ENCODE measurements around the gene PDAP1. TPM values are rescaled to one million over a fixed set of nuclear protein-coding genes. Genes with fewer than 3 reads are reported as not detected.
"Not testable (repeated sequence)": the region's sequence is repeated elsewhere in the genome, so short reads cannot be mapped to it uniquely, and the experiment has no call there.

PDAP1 gene
- total RNA-seq, 1 donor from 2014 or later: 107 TPM

- ATAC-seq; intact Hi-C loops (cut with DNase I); DNase-seq (ENCODE audit: missing footprints): not testable (repeated sequence)
Measured at GRCh38 chr7:99431756-99432540, 23.6 kb upstream of the PDAP1 start.

- intact Hi-C loops (cut with DNase I): no loop called here
- ATAC-seq (no peak), DNase-seq (ENCODE audit: missing footprints) (no peak)
Measured at GRCh38 chr7:99429756-99430155, 21.4 kb upstream of the PDAP1 start.

- ATAC-seq (no peak), DNase-seq (ENCODE audit: missing footprints) (no peak)
- intact Hi-C loops (cut with DNase I): no loop called here
Measured at GRCh38 chr7:99428972-99429566, 20.7 kb upstream of the PDAP1 start.

- no peak for ATAC-seq
- DNase-seq (ENCODE audit: missing footprints): no peak
- intact Hi-C loops (cut with DNase I): no loop called here
Measured at GRCh38 chr7:99424932-99425730, 16.7 kb upstream of the PDAP1 start.

- DNase-seq (ENCODE audit: missing footprints) (no peak), ATAC-seq (no peak)
- intact Hi-C loops (cut with DNase I): no loop called here
Measured at GRCh38 chr7:99422625-99423024, 14.2 kb upstream of the PDAP1 start.

- intact Hi-C loops (cut with DNase I): no loop called here
- ATAC-seq (no peak), DNase-seq (ENCODE audit: missing footprints) (no peak)
Measured at GRCh38 chr7:99422186-99422585, 13.8 kb upstream of the PDAP1 start.

GRCh38 chr7:99420986-99421385 is 12.6 kb upstream of the PDAP1 start:
- ATAC-seq (no peak), DNase-seq (ENCODE audit: missing footprints) (no peak)
- intact Hi-C loops (cut with DNase I): no loop called here

- DNase-seq (ENCODE audit: missing footprints) (no peak), ATAC-seq (no peak)
- intact Hi-C loops (cut with DNase I): no loop called here
Measured at GRCh38 chr7:99420213-99420612, 11.8 kb upstream of the PDAP1 start.

- no peak for ATAC-seq
- intact Hi-C loops (cut with DNase I): no loop called here
- no peak for DNase-seq (ENCODE audit: missing footprints)
Measured at GRCh38 chr7:99419323-99420021, 11.1 kb upstream of the PDAP1 start.

GRCh38 chr7:99418260-99418659 is 9.9 kb upstream of the PDAP1 start:
- no peak for DNase-seq (ENCODE audit: missing footprints)
- no peak for ATAC-seq
- intact Hi-C loops (cut with DNase I): no loop called here

- DNase-seq (ENCODE audit: missing footprints): peak; percentile 82
- intact Hi-C loops (cut with DNase I): not testable (repeated sequence)
Measured at GRCh38 chr7:99415513-99416127, 7.2 kb upstream of the PDAP1 start.

GRCh38 chr7:99410635-99411034 is 2.2 kb upstream of the PDAP1 start:
- DNase-seq (ENCODE audit: missing footprints) (no peak), ATAC-seq (no peak)
- intact Hi-C loops (cut with DNase I): no loop called here

More at GRCh38 chr7:99415513-99416127, 7.2 kb upstream of the PDAP1 start:
- ATAC-seq: not testable (repeated sequence)

GRCh38 chr7:99409806-99410205 is 1.4 kb upstream of the PDAP1 start:
- intact Hi-C loops (cut with DNase I): loop anchor here (5.0 kb wide), 1 partner anchor 83 kb away; the partner anchor contains the start of gene ARPC1A
- DNase-seq (ENCODE audit: missing footprints) (no peak), ATAC-seq (no peak)

- DNase-seq (ENCODE audit: missing footprints) (no peak), ATAC-seq (no peak)
- intact Hi-C loops (cut with DNase I): loop anchor here (5.0 kb wide), 1 partner anchor 82 kb away; the partner anchor contains the start of gene ARPC1A
Measured at GRCh38 chr7:99409192-99409572, 785 bp upstream of the PDAP1 start.

GRCh38 chr7:99407872-99408378 is 472 bp downstream of the PDAP1 start:
- DNase-seq (ENCODE audit: missing footprints) (no peak), ATAC-seq (peak; percentile 17)
- intact Hi-C loops (cut with DNase I): loop anchor here (1.0 to 5.0 kb wide), 2 partner anchors 33 to 81 kb away; partner anchors contain the start of gene ARPC1A

- intact Hi-C loops (cut with DNase I): loop anchor here (5.0 kb wide), 1 partner anchor 79 kb away; the partner anchor contains the start of gene ARPC1A
- DNase-seq (ENCODE audit: missing footprints): no peak
- ATAC-seq: no peak
Measured at GRCh38 chr7:99406557-99406956, 1.8 kb downstream of the PDAP1 start.

GRCh38 chr7:99404977-99405320 is 3.4 kb downstream of the PDAP1 start:
- ATAC-seq: no peak
- intact Hi-C loops (cut with DNase I): loop anchor here (5.0 kb wide), 1 partner anchor 78 kb away; the partner anchor contains the start of gene ARPC1A
- no peak for DNase-seq (ENCODE audit: missing footprints)

All from Right ventricle myocardium inferior (tissue), 1 donor.